ENCODE results near the gene LPCAT3. TPM values are rescaled to one million over a fixed set of nuclear protein-coding genes. Genes with fewer than 3 reads are reported as not detected.

The LPCAT3 gene
- total and polyA plus RNA-seq, 2 of the 4 experiments (the other 2 are of a cell fraction): 7.0 to 18.6 TPM

GRCh38 chr12:6954316-6955107 lies 63.8 kb downstream of the LPCAT3 start:
- Histone ChIP-seq H3K9ac (ENCODE audit: low read depth, low read length) (no peak overlapping the region), H3K23ac (ENCODE audit: low read depth, low read length) (no peak overlapping the region), H3K36me3 (ENCODE audit: control insufficient read depth, insufficient read depth, low read length) (no peaks in the 10 kb centered on the region), H2BK5ac (ENCODE audit: low read depth, low read length, poor library complexity, severe bottlenecking) (no peak overlapping the region), H4K5ac (ENCODE audit: low read depth, low read length) (peak overlapping the region; percentile 2; the same call in 1 of the 2 replicates), H2AFZ (replicated peaks; ENCODE audit: low read length, poor library complexity) (peak overlapping the region; percentile 87), H3K4me2 (ENCODE audit: low read depth, low read length) (no peak overlapping the region), H4K8ac (ENCODE audit: low read depth in 2 of 2, low read length in 2 of 2) (no peak overlapping the region), H3K56ac (ENCODE audit: extremely low read depth, insufficient read depth, low read length) (no peak overlapping the region), H2BK20ac (ENCODE audit: low read depth, low read length) (no peak overlapping the region), H3K9me3 (ENCODE audit: control insufficient read depth, insufficient read depth, low read length) (no peaks in the 10 kb centered on the region), H2AK5ac (ENCODE audit: low read depth, low read length) (peak overlapping the region; percentile 46; the same call in 1 of the 2 replicates), H3K18ac (ENCODE audit: low read depth, low read length) (no peak overlapping the region), H2BK15ac (ENCODE audit: low read depth, low read length) (no peak overlapping the region; the same call in 2 of the 3 replicates), H3K27ac (ENCODE audit: insufficient read depth, low read length) (no peak overlapping the region), H3K9me1 (ENCODE audit: insufficient read depth, low read length) (no peaks in the 10 kb centered on the region), H4K91ac (ENCODE audit: insufficient read depth, low read depth, low read length) (no peak overlapping the region), H3K4me1 (ENCODE audit: control insufficient read depth, insufficient read depth, low read length) (0 out of 2 replicates have a peak, but pooled peaks cover 2% of the 10 kb centered on the region), H3K27me3 (ENCODE audit: control insufficient read depth, insufficient read depth, low read length) (no peaks in the 10 kb centered on the region), H2AK9ac (replicated peaks; ENCODE audit: low read depth, low read length, poor library complexity) (no peak overlapping the region), H3K4me3 (ENCODE audit: insufficient read depth, low read depth, low read length) (no peak overlapping the region), H3K14ac (replicated peaks; ENCODE audit: low read depth, low read length) (no peak overlapping the region; the same call in 1 of the 2 replicates), H2BK120ac (ENCODE audit: low read depth, low read length) (no peak overlapping the region), H3K4ac (ENCODE audit: low read depth, low read length) (peak overlapping the region; percentile 73; the same call in 1 of the 2 replicates), H4K20me1 (ENCODE audit: insufficient read depth, low read length) (no peaks in the 10 kb centered on the region), H3K79me1 (ENCODE audit: low read depth in 1 of 2, low read length in 2 of 2) (no peaks in the 10 kb centered on the region)
- in situ Hi-C loops (cut with MboI; ENCODE audit: low sequenced_read_pairs) (no loop called here), intact Hi-C loops (cut with micrococcal nuclease) (no loop called here), dilution Hi-C loops (cut with HindIII; ENCODE audit: low sequenced_read_pairs, unreplicated experiment) (no loop called here)
- CTCF ChIA-PET: no interaction called here
- DNase-seq (no peak), ATAC-seq (ENCODE audit: low read depth) (no peak)
- POLR2A ChIA-PET (ENCODE audit: unreplicated experiment): no interaction called here
- TF ChIP-seq RFX5 (IDR thresholded peaks at IDR 0.05; ENCODE audit: low read depth, low read length): no peak
- no peak for TF ChIP-seq CHD1 (IDR thresholded peaks at IDR 0.05; ENCODE audit: low read depth, low read length)
- no peak for TF ChIP-seq BHLHE40 (IDR thresholded peaks at IDR 0.05; ENCODE audit: low read depth, low read length)
- no peak for TF ChIP-seq MXI1 (IDR thresholded peaks at IDR 0.05; ENCODE audit: borderline replicate concordance, low read depth, low read length)
- TF ChIP-seq USF2 (IDR thresholded peaks at IDR 0.05; ENCODE audit: low read depth, low read length): no peak
- WGBS, 2 experiments (ENCODE audit: extremely low coverage in 2 of 2, insufficient read length in 1 of 2): 86% methylated on average over 10 of the region's 21 CpGs; no CpG with 5 or more reads in 1 of the 2 experiments
- no TSS peak for BruUV-seq (replicated peaks)

Data from IMR-90 (cell line).